LoVo (cell line): Measurements from ENCODE around the gene NOP14.
A peak's percentile ranks its signal among the peaks of the same experiment; 100 is the strongest.
"Not testable (repeated sequence)": the region's sequence is repeated elsewhere in the genome, so short reads cannot be mapped to it uniquely, and the experiment has no call there.

Experiments
- DNase-seq: peaks from one replicate; pipeline ENCODE4 v3.0.0-alpha.2; 2016; ENCODE audit warnings: low spot score

NOP14 gene

DNA sequence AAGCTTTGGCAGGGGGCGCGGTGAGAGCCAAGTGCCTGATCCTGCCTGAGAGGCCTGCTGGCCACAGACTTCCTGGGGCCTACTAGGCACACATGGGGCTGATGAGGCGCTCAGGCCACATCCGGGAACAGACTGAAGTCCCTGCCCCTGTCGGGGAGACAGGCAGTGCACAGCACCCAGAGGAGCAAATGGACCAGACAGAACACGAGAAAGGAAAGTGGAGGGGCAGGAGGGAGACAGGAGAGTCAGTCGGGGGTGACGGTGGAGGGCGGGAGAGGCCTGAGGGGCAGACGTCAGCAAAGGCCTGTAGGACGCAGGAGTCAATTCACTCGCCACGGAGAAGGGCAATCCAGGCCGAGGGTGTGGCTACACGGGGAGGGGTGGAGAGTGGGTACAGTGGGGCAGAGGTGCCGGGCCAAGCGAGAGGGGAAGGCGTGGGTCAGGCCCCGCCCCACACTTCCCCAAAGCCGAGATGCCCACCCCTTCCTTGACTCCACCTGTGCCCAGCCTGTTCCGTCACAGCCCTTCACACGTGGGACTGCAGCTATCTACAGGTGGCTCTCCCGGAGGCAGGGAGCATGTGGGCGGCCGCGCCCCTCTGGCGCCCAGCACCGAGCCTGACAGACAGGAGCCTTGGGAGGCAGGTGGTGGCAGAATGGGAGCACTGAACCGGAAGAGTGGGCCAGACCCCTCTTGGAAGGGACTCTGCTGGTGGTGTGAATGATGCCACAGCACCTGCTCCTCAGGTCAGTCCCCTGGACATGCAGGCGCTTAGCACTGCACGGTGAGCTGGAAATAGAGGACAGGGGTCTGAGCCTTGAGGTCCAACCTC, 20.5 kb downstream of the NOP14 start:
- DNase-seq = no peak

DNA sequence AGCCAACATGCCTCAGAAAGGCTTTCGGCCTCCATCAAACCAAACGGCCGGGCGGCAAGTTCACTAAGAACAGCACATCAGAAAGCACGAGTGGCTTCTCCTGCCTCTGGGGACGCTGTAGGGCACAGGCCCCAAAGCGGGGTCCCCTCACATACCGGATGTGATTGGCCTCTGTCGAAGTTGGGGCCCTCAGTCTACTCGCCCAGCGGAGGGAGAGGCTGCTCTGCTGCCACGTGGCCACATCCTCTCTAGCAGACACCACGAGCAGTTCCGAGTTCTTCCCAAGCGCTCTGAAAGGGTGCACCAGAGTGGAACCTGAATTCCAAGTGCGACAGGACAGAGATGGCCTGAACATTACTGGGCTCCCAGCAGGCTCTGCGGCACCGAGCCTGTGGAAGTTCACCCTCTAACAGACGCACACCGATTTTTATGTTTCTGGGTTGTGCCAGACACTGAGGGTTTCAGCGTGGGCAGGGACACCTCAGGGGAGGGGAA, 21.1 kb downstream of the NOP14 start:
- no peak for DNase-seq

DNA sequence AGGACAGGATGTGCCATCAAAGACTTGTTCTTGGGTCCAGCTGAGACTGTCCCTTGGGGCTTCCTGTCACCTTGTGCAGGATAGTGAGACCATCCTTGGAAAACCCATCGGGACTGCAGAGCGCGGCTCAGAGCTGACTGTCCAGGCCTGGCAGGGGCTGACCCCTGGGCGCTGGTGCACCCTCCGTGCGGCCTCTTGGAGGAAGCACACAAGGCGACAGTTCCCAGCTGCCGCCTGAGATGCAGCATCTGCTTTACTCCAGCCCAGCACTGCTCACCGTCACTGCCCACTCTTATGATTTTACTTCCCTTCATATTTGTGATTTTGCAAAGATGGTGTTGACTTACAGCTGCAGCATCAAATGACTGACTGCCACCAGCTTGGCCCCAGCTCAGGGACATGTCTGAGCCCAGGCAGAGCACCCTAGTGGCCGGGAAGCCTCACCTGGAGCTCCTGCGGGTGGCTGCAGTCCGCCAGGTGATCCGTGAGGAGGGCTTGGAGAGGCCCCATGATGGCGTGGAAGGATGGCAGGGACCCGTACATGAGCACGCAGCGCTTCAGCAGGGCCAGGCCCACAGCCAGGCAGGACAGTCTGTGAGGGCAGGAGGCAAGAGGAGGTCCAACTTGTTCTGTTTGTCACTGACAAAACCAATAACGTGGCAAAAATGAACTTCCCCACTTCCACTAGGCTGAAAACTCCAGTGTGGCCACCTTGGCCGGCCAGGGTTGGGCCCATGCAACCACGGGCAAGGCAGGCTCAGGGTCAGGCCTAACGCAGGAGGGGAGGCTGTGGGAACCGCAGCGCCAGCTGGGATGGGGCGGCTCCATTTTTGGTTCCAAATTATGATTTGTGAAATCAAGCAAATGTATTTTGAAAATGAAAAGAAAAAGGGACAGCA, 21.8 kb downstream of the NOP14 start:
- no peak for DNase-seq

DNA sequence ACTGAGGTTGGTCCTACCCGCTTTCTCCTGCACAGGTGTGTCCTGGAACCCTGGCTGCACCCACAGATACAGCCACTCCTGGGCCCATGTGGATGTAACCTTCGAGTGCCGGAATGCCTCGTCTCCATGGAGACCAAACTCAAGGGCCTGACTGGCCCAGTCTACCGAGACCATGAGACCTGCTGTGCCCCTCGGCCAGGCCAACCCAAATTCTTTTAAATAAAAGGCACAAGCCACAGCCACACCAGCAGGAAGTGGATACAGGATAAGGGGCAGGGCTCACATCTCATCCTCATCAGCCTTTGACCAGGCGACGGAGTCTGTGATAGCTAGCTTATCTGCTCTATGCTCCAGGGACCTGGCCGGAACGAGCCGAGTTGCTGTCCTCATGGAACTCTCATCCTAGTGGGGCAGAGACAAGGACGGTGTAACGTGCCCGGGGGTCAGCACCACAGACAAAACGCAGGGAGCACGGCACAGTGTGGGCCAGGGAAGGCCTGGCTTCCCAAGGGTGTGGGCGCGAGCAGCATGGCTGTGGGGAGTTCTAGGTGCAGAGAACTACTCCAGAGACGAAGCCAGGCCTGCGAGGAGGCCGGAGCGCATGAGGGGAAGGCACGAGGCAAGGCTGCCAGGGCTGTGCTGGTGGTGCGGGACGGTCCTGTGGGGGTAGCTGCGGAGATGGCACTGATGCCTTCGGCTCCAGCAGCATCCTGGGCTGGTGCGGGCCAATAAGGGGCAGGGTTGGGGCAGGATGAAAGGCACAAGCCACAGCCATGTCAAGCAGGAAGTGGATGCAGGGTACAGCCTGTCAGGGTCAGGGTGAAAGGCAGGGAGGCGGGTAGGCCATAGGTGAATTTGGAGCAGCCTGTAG, 22.7 kb downstream of the NOP14 start:
- DNase-seq = no peak

DNA sequence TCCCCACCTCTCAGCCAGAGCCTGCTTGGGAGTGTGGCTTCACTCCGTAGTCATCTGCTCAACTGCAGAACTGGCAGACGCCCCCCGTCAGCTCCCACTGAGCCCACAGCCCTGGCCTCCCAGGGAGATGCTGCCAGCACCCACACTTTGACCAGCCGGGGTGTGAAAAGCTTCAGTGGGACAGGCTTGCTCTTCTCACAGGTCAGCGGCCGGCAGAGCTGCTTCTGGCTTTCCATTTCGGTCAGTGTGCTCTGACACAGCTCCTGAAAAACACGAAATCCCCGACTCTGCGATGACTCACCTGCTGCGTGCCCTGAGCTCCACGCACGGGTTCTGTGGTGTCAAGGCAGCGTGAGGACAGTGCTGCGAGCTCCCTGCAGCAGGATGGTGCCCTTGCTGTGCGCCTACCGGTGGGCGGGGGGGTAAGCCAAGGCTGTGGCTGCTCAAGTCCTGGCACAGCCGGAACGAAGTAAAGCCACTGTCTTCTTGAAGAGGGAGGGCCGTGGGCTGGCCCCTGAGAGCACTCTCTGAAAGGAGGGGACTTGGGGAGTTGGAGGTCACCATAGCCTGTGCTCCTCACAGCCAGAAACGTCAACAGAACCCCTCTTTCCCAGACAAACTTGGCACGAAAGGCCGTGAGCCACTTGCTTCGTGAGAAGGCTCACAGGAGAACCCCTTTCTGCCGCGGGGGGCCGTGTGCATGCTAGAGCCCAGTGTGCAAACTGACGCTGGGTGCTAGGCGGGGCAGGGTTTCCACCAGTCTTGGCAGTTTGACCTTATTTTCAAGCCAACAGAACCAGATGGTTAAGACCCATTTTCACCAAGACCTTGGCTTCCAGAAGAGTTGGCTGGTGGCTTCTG, 23.6 kb downstream of the NOP14 start:
- DNase-seq = no peak

DNA sequence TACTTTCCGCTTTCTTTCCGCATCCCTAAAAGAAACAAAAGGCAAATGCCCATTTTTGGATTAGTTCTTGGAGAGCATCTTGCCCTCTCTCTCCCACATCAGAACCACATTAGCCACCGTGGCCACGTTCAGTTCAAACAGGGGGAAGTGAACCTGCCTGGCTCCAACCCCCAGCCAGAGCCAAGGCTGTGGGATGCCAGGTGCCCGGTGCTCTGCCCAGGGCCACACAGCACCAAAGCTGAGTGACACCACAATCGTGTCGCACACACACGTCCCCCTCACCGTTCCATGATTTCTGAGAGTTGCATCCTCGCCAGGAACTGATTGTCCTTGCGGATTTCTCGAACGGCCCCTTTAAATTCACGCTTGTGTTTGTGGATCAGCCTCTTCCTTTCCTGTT, 24.3 kb downstream of the NOP14 start:
- no peak for DNase-seq

DNA sequence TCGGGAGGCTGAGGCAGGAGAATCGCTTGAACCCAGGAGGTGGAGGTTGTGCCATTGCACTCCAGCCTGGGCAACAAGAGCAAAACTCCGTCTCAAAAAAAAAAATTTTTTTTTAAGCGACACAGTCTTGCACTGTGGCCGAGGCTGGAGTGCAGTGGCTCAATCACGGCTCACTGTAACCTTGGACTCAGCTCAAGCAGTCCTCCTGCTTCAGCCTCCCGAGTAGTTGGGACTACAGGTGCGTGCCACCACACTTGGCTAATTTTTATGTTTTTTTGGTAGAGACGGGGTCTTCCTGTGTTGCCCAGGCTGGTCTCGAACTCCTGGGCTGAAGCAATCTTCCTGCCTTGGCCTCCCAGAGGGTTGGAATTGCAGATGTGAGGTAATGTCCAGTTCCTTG, 24.8 kb downstream of the NOP14 start:
- DNase-seq = not testable (repeated sequence)

DNA sequence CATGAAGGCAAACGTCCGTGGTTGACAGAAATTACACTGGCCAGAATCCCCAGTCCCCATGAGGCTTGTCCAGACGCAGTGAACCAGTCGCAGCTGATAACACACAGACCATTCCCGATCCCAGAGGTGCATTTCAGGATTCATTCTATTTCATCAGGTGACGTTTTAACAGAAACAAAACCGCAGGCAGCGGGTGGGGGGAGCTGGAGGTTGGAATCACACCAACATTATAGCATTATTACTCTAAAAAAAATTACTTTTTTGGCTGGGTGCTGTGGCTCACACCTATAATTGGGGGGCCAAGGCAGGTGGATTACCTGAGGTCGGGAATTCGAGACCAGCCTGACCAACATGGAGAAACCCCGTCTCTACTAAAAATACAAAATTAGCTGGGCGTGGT, 25.2 kb downstream of the NOP14 start:
- no peak for DNase-seq

DNA sequence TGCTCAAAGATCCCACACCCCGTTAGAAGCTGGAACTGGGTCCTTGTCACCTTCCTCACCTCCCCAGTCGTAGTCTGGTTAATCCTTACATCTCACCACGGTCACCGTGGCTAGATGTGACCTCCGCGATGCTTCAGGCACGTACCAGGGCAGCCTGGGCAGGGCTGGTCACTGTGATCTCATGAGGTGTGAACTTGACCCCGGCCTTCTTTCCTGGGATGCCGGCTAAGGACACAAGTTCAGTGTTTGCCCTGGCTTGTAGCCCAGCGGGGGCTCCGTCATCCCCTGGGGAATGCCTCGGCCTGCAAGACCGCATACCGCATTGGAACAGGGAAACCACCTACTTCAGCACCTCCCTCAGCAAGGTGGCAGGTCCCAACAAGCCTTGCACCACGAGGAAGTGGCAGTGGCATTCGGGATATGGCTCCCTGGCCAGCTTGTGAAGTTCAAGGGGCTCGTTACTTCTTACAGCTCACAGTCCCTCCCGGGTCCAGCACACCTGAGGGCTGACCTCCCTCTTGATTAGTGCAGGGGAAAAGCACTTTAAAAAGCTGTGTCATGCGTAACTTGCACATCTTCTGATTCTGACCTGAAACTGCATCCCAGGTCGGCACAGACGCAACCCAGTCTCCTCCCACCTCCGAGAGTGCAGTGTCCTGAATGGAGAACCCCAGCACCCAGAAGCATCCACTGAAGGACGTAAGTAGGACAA, 25.9 kb downstream of the NOP14 start:
- peak; percentile 63 for DNase-seq

DNA sequence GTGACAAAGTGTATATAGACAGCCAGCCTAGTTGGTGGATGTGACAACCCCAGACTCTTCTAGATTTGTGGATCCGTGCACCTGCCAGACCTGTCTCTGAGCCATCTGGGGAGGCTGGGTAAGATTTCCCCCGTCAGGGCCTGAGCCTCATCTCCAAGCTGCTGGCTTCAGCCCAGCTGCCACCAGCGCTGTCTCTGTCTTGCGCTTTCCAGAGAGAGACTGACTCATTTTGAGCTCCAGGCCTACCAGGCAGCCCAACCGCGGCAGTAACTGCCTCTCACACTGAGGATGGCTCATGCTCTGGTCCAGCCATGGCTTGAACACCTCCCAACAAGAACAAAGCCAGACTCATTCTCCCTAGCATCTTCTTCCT, 26.4 kb downstream of the NOP14 start:
- DNase-seq = peak; percentile 33

DNA sequence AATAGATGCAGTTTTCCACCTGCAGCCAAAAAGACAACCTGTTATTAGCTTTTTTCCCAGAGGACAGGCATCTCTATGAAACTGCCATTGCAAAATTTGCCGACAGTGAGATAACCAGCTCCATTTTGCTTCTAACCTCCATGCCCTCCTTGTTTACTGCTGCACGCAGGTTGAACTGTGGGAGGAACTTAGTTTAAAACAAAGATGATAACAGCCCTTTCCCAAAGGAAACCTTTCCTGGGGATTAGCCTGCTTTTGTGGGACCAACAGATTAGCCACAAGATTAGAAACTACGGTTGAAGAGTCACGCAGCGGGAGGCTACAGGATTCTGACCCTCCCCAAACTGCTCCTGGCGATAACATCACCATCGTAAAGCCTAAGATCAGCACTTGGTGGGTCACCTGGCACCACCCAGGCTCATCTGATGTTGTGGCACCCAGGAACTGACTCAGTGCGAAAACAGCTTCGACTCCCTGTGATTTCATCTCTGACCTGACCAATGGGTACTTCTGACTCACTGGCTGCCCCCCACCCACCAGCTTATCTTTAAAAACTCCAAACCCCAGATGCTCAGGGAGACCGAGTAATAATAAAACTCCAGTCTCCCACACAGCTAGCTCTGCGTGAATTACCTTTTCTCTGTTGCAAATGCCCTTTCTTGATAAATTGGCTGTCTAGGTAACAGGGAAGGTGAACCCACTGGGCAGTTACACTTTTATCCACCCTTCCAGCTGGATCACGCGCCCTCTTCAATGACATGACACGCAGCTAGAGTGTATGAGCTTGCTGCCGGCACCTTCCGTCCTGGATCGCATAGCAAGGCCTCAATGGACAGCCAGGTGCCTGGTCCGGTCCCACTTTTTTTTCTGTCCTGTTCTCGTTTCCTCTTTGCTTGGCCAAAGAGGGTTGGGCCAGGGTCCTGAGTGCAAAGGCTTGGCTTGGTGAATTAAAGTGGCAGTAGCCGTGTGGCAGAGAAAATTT, 27.2 kb downstream of the NOP14 start:
- peak; percentile 83 for DNase-seq

DNA sequence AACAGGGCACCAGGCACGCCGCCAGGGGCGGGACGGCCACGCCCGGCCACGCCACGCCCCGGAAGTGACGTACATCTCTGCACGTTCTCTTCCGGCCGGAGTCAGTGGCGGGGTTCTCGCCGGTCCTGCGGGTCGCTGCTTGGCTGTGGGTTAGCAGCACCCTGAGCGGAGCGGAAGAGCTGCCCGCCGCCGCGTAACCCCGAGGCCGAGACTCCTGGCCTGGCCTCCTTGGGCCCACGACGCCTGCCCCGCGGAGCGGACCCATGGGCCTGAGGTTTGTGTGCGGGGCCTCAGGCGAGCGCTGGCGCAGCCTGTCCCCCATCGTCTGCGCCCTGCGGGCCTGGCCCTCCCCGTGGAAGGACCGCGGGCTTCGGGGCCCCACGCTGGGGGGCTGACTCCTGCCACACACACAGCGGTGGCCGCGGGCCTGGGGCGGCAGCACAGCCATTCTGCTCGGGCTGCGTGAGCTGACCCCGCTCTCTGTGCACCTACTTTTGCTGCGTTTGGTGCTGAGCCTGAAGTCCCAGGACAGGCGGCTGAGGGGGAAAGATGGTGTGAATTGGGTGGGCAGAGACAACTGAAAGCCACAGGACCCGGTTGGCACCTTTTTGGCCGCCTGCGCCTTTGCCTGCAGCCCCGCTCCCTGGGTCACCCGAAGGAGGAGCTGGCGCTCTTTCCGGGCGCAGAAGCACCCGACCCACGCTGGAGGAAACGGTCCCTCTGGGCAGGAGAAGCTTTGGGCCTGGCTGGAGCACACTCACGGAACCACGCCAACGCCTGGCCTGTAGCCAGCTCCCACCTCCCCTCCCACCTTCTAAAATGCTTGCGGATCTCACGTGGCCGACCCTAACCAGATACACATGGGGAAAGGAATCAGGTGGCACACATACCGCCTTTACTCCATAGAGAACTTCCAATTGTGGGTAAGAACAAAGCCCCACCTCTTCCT, 28.1 kb downstream of the NOP14 start:
- peak; percentile 95 for DNase-seq

DNA sequence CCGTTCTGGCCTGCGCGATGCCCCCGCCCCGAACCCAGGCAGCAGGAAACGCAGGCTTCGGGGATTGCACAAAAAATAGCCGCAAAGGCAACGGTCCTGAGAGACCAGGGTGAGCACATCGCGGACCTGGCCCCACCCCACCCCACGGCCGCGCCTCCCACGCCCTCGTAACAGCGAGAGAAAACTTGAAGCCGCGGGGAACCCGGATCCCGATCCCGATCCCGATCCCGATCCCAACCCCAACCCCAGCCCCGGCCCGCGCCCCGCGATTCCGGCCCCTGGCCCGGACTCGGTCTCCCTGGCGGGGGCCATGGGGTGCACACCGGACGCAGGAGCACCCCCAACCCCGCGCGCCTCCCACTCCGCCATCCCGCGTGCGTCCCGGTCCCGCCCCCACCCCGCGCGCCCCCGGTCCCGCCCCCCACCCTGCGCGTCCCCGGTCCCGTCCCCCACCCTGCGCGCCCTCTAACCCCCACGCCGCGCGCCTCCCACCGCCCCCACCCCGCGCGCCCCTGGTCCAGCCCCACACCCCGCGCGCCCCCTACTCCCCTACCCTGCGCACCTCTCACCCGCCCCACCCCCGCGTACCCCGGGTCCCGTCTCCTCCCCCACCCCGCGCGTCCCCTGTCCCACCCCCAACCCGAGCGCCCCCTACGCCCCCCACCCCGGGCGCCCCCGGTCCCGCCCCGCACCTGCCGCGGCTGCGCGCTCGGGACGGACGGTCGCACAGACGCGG, 29.0 kb downstream of the NOP14 start:
- DNase-seq = peak; percentile 29

DNA sequence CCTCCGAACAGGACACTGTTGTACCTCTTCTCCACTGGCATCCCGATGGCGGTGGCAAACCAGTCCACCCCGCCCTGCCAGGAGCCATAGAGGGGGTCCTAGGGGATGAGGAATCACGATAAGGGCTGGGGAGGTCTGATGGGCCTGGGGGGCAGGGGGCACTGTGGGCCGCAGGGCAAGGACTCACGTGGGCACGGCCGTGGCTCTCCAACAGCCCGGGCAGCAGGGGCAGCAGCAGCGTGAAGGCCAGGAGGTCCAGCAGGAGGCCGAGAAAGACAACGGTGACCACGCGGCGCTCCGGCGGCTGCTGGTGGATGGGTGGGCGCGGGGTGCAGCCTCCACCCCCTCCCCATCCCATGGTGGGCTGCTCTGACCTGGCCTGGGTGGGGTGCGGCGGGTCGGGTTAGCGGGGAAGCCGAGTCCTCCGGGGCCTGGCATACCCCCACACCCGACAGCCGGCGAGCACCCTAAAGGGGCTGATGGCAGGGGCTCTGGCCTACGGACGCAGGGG, 29.6 kb downstream of the NOP14 start:
- no peak for DNase-seq

DNA sequence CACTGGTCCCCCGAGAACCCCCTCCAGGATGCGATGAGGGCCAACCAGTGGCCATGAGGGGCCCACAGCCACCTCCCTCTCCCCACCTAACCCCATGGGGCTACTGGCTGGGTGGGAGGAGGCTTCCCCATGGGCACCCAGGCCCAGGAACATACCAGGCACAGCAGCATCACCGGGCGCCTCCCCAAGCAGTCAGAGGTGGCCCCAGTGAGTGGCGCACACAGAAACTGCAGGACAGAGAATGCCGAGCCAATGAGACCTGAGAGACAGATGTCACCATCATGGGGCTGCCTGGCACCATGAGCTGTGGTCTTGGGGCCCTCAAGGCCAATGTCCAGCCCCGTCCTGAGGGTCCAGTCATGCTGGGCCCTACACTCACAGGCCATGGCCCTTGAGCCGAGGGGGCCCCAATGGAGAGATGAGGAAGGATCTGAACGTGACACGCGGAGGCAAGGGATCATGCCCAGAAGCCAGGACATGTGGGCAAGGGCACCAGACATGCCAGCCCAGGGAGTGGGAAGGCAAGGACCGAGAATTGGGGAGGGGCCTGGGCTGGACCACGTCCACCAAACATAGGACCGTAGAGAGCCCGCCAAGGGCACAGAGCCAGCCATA, 30.1 kb downstream of the NOP14 start:
- no peak for DNase-seq

DNA sequence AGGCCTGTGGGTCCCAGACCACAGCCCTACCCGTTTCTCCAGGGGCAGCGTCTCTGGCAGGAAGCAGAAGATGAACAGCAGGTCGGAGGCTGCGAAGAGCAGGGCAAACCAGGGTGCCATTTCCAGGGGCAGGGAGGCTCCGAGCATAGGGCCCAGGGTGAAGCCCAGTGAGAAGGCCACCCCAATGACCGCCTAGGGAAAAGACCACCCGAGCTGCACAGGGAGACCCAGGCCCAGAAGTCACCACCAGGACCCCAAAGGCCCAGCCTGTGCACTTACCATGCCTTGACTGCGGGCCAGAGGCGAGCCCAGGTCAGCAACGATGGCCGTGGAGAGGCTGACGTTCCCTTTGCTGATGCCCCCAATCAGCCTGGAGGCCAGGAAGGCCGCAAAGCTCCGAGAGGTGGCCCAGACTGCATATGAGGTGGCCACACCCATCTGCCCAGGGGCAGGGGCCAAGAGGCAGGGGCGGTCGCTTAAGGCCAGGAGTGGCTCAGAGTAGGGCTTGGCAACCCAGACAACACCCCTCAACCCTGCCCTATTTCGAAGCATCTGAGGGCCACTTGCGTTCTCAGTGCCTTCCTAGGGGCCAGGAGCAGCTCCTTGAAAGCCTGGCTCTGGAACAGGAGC, 30.8 kb downstream of the NOP14 start:
- no peak for DNase-seq
